Spleen (tissue), 11 donors: ENCODE data around the gene SAG. TPM values are rescaled to one million over a fixed set of nuclear protein-coding genes. Genes with fewer than 3 reads are reported as not detected.

Experiments
- DNase-seq: peaks from one replicate; pipeline ENCODE4 v3.0.0-alpha.2; 2020
- H3K27ac ChIP-seq, 8 donors: fragments of 200-600 bp; sonication (generic) in 7 of 8; 1 replicate in 4 of 8; 2 replicates in 4 of 8; pipeline versions ENCODE4 v1.5.0 to v1.8.0; 2016 to 2021; ENCODE audit warnings: inconsistent platforms in 4 of 8, mild to moderate bottlenecking in 4 of 8, moderate library complexity in 1 of 8
- H3K27me3 ChIP-seq, 7 donors: fragments of 200-600 bp; sonication (generic) in 6 of 7; replicated peaks in 1 of 7; 1 replicate in 4 of 7; 2 replicates in 3 of 7; pipeline versions ENCODE4 v1.5.0 to v1.8.0; 2016 to 2021; ENCODE audit warnings: inconsistent platforms in 3 of 7, mild to moderate bottlenecking in 1 of 7
- H3K36me3 ChIP-seq, 6 donors: fragments of 200-600 bp; sonication (generic) in 5 of 6; 1 replicate in 4 of 6; 2 replicates in 2 of 6; pipeline versions ENCODE4 v1.5.0 to v1.8.0; 2016 to 2021; ENCODE audit warnings: inconsistent platforms in 2 of 6
- H3K4me1 ChIP-seq, 6 donors: fragments of 200-600 bp; sonication (generic) in 5 of 6; 1 replicate in 3 of 6; 2 replicates in 3 of 6; pipeline versions ENCODE4 v1.5.0 to v1.8.0; 2016 to 2021; ENCODE audit warnings: inconsistent platforms in 3 of 6
- H3K4me3 ChIP-seq, 8 donors: fragments of 200-600 bp; sonication (generic) in 7 of 8; 1 replicate in 4 of 8; 2 replicates in 4 of 8; pipeline versions ENCODE4 v1.5.0 to v1.8.0; 2016 to 2021; ENCODE audit warnings: inconsistent platforms in 4 of 8, mild to moderate bottlenecking in 4 of 8, moderate library complexity in 2 of 8
- H3K9me3 ChIP-seq, 8 donors: fragments of 200-600 bp; sonication (generic) in 7 of 8; 1 replicate in 4 of 8; 2 replicates in 4 of 8; pipeline versions ENCODE4 v1.5.0 to v1.8.0; 2016 to 2021; ENCODE audit warnings: inconsistent platforms in 4 of 8
- POLR2A ChIP-seq, 3 donors: fragments of 450-650 bp; IDR thresholded peaks; one replicate each; pipeline ENCODE4 v1.5.1; 2017; ENCODE audit warnings: antibody characterized with exemption in 3 of 3, mild to moderate bottlenecking in 1 of 3
- POLR2AphosphoS5 ChIP-seq, 3 donors: sonication (generic); formaldehyde crosslinking; IDR thresholded peaks; one replicate each; pipeline ENCODE4 v1.5.1; 2017; ENCODE audit warnings: antibody characterized with exemption in 3 of 3
- WGBS, 5 donors: extraction: QIAGEN DNeasy Blood & Tissue Kit in 3 of 5; methylation state at CpG; one replicate each; pipeline versions ENCODE4 v1.1.5 to v1.1.7; 2013 to 2018; 5-methylcytosine and 5-hydroxymethylcytosine counted together
- intact Hi-C: fragments of 100-400 bp; cut with DNase I; formaldehyde crosslinking; loops from one replicate; pipeline ENCODE4 v1.15.0; 2023; ENCODE audit warnings: low total_unique reads
- polyA plus RNA-seq, 3 donors: library from polyadenylated mRNA; stranded (reverse); fragments of 200-250 nt; gene quantifications; one replicate each; pipeline ENCODE4 v1.2.1, GENCODE V29; 2013
- total RNA-seq, 7 donors: library from RNA; depleted of rRNA in 3 of 7; stranded (reverse); fragments of >200 nt in 3 of 7; fragmentation: NEBNext Ultra II Directional in 4 of 7; extraction: Animal tissue kit (Norgen Biotek cat#: 25700) in 4 of 7; gene quantifications; one replicate each; pipeline versions ENCODE4 v1.1.0 to v1.2.1, GENCODE V29; 2016 to 2021
- TF ChIP-seq, protein P1 (sequence below), 11 experiments: fragments of 200-600 bp in 7 of 11; fragments of 450-650 bp in 4 of 11; sonication (generic) in 4 of 11; IDR thresholded peaks in 8 of 11; conservative IDR thresholded peaks in 3 of 11; 1 replicate in 7 of 11; 2 replicates in 4 of 11; pipeline versions ENCODE4 v1.4.0 to v1.8.0; 2016 to 2021; ENCODE audit warnings: antibody characterized with exemption in 11 of 11, inconsistent platforms in 4 of 11, mild to moderate bottlenecking in 1 of 11
- donor health status: healthy with polysubstance abuse.
- donor health status: DM: no; HTN: no; CAD: no; lungs with moderate emphysema.
- donor health status: DM: no; HTN: no; CAD: no.
- donor health status: Bipolar disorder and iron deficiency.
- donor health status: healthy.
- donor health status: DM: no; HTN: no; CAD: no.
- donor health status: DM: yes; HTN: yes; CAD: no.

Gene SAG
- total and polyA plus RNA-seq, 10 donors = 0.09 to 0.20 TPM; not detected in 8

DNA sequence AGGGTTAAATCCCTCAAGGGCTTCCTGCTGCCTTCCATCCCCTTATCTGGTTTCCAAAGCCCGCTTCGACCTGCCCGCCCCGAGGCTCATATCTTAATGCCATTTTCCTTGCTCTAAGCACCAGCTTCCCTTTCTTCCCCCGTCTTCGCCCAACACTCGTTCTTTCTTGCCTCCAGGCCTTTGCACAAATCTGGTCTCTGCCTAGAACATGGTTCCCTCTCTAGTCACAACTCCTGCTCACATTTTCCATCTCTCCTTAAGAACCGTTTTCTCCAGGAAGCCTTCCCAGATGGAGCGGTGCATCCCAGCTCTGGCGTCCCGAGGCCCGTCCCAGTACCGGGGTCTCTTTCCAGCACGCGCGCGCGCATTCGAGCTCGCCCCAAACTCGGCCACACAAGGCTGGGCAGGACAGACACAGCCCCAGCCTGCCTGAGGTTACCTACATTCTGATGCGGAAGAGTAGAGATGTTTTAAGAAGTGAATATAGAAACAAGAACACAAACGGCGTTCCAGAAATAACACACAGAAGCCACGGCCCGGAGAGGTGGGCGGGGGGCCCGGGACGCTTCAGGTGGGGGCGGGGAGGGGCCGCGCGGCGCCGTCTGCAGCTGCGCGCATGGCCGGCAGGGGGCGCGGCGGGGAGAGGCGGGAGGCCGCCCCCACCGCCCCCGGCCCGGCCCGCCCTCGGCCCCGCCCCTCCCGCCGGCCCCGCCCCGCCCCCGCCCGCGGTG, 46.3 kb downstream of the SAG start, which contains the start of gene DGKD:
Gene DGKD, plus strand, starts transcription at position 726 of the 731 bp plus-strand sequence. CDS start 25 bp downstream, outside the sequence.
- Histone ChIP-seq H3K27ac (peak within 1 kb of the TSS; percentile 61 to 90 (median 84)), H3K9me3 (no peaks in the 10 kb centered on the region), H3K4me3 (peak within 1 kb of the TSS; percentile 61 to 89 (median 76)), H3K36me3 (no peaks in the 10 kb centered on the region), H3K27me3 (no peaks in the 10 kb centered on the region), H3K4me1 (peaks cover 51 to 92% (median 79%) of the 10 kb centered on the region in 6 donors)
- 2 to 5% (median 3%) methylated on average over 35 to 56 of the region's 56 CpGs for WGBS, 5 donors
- intact Hi-C loops = no loop called here
- peak in 2 of 3 donors; percentile 7 to 69 for TF ChIP-seq POLR2A (IDR thresholded peaks at IDR 0.05)
- peak; percentile 85 to 91 (median 85) for TF ChIP-seq POLR2AphosphoS5 (IDR thresholded peaks at IDR 0.05)
- TF ChIP-seq, protein P1, sequence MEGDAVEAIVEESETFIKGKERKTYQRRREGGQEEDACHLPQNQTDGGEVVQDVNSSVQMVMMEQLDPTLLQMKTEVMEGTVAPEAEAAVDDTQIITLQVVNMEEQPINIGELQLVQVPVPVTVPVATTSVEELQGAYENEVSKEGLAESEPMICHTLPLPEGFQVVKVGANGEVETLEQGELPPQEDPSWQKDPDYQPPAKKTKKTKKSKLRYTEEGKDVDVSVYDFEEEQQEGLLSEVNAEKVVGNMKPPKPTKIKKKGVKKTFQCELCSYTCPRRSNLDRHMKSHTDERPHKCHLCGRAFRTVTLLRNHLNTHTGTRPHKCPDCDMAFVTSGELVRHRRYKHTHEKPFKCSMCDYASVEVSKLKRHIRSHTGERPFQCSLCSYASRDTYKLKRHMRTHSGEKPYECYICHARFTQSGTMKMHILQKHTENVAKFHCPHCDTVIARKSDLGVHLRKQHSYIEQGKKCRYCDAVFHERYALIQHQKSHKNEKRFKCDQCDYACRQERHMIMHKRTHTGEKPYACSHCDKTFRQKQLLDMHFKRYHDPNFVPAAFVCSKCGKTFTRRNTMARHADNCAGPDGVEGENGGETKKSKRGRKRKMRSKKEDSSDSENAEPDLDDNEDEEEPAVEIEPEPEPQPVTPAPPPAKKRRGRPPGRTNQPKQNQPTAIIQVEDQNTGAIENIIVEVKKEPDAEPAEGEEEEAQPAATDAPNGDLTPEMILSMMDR (IDR thresholded peaks at IDR 0.05 in 8 of 11, conservative IDR thresholded peaks at IDR 0.05 in 3 of 11) = peak in 7 of 11 experiments; percentile 3 to 81 (median 27)
- peak; percentile 95 for DNase-seq

DNA sequence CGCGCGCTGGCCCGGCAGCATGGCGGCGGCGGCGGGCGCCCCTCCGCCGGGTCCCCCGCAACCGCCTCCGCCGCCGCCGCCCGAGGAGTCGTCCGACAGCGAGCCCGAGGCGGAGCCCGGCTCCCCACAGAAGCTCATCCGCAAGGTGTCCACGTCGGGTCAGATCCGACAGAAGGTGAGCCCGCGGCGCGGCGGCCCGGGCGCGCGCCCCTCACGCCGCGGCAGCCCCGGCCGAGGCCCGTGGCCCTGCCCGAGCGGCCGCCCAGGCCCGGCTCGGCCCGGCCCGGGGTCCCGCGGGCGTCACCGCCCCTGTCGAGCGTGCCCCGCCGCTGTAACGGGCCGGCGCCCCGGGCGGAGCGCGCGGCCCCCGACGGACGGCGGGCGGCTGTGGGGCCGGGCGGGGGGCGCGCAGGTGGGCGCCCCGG, 46.9 kb downstream of the SAG start:
- peak overlapping the region in 4 of 8 donors; percentile 78 to 90 (median 88) for H3K27ac ChIP-seq

DNA sequence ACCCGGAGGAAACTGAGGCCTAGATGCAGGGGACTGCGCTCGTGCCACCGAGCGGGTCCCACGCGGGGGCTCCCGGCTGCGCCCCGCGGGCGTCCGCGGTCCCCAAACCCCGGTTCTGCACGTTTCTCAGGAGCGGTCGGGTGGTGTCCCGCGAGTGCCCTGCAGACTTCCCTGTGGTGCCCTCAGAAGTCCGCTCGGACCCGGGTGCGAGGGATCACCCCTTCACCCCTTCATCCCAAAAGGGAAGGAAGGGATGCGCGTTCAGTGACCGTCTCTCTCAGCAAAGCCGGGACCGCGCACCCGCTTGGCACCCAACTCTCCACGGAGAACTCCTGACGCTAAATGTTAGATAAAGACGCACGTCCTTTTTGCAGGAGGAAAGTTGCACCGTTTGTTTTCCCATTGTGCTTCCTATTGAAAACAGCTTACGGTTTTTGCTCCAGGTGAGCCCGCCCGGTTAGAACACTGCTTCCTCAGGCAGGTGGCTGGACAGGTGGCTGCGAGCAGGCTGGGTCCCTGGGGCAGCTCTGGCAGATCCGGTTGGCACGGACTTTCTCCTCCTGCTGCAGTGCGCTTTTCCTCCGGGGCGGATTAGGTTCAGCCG, 47.5 kb downstream of the SAG start:
- peak overlapping the region; percentile 19 to 90 (median 67) for H3K27ac ChIP-seq
- intact Hi-C loops = no loop called here
- H3K36me3 ChIP-seq = no peaks in the 10 kb centered on the region
- H3K9me3 ChIP-seq = no peaks in the 10 kb centered on the region
- peaks cover 41 to 92% (median 78%) of the 10 kb centered on the region in 6 donors for H3K4me1 ChIP-seq
- DNase-seq = peak; percentile 88
- TF ChIP-seq, protein P1 (IDR thresholded peaks at IDR 0.05 in 8 of 11, conservative IDR thresholded peaks at IDR 0.05 in 3 of 11) = no peak
- no peak for TF ChIP-seq POLR2A (IDR thresholded peaks at IDR 0.05)
- TF ChIP-seq POLR2AphosphoS5 (IDR thresholded peaks at IDR 0.05) = no peak
- H3K27me3 ChIP-seq = no peaks in the 10 kb centered on the region
- 6 to 11% (median 7%) methylated on average over 22 to 46 of the region's 46 CpGs for WGBS, 5 donors
- peak overlapping the region; percentile 61 to 89 (median 76) for H3K4me3 ChIP-seq

More for the DNA sequence above, 46.9 kb downstream of the SAG start:
- Histone ChIP-seq H3K4me3 (peak overlapping the region; percentile 61 to 89 (median 76)), H3K4me1 (peaks cover 46 to 92% (median 79%) of the 10 kb centered on the region in 6 donors), H3K9me3 (no peaks in the 10 kb centered on the region), H3K27me3 (no peaks in the 10 kb centered on the region), H3K36me3 (no peaks in the 10 kb centered on the region)
- DNase-seq = no peak
- intact Hi-C loops = no loop called here
- TF ChIP-seq POLR2A (IDR thresholded peaks at IDR 0.05) = no peak
- no peak for TF ChIP-seq POLR2AphosphoS5 (IDR thresholded peaks at IDR 0.05)
- TF ChIP-seq, protein P1 (IDR thresholded peaks at IDR 0.05 in 8 of 11, conservative IDR thresholded peaks at IDR 0.05 in 3 of 11) = no peak
- WGBS, 5 donors = 0 to 5% (median 1%) methylated on average over 4 to 77 of the region's 77 CpGs; no CpG with 5 or more reads in 1 of the 5 donors

DNA sequence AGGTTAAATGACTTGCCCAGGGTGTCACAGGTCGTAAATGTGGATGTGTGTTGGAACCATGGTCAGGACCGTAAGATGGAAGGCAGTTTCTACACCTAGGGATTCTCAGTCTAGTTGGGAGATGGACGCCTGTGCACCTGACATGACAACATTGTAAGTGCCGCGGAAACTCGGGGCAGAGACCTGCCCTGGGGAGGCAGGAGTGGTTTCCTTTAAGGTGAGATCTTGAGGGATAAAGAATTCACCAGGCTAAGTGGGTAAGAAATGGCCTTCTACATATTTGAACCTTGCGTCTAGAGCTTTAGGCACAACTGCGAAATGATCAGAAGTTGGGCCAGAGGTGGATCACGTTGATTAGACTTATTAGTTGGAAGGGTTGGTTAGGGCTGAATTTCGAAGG, 48.3 kb downstream of the SAG start:
- Histone ChIP-seq H3K9me3 (no peaks in the 10 kb centered on the region), H3K27ac (peak overlapping the region in 7 of 8 donors; percentile 59 to 90 (median 78)), H3K4me1 (peaks cover 41 to 92% (median 76%) of the 10 kb centered on the region in 6 donors), H3K27me3 (no peaks in the 10 kb centered on the region), H3K4me3 (peak overlapping the region in 7 of 8 donors; percentile 61 to 89 (median 79)), H3K36me3 (no peaks in the 10 kb centered on the region)
- TF ChIP-seq POLR2AphosphoS5 (IDR thresholded peaks at IDR 0.05) = no peak
- TF ChIP-seq, protein P1 (IDR thresholded peaks at IDR 0.05 in 8 of 11, conservative IDR thresholded peaks at IDR 0.05 in 3 of 11) = no peak
- TF ChIP-seq POLR2A (IDR thresholded peaks at IDR 0.05) = no peak
- 85 to 94% (median 89%) methylated on average over 10 of the region's 10 CpGs for WGBS, 5 donors
- DNase-seq = no peak
- intact Hi-C loops = no loop called here
